ENCODE data around the gene LMNTD1.

The LMNTD1 gene

DNA sequence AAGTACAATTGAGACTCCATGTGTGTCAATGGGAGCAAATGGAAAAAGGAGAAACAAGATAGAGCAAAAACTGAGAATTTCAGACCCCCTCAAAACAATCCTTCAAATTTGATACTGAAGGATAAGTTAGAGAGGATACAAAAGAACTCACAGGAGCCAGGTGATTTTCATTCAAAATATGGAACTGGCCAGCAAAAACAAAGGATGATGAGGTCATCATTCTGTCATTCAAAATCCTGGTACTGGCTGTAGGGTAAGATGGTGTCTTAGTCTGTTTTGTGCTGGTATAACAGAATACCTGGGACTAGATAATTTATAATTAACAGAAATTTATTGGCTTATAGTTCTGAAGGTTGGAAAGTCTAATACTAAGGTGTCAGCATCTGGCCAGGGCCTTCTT is 80.6 kb downstream of the LMNTD1 start:
- Histone ChIP-seq H3K9me3 (ENCODE audit: control insufficient read depth in 5 of 5, low read length in 5 of 5) (no peaks in the 10 kb centered on the region), H3K27me3 (ENCODE audit: control insufficient read depth in 5 of 5, insufficient read depth in 4 of 5, low read length in 5 of 5) (no peaks in the 10 kb centered on the region), H3K4me3 (ENCODE audit: low read depth in 1 of 5, low read length in 5 of 5) (no peak overlapping the region)

DNA sequence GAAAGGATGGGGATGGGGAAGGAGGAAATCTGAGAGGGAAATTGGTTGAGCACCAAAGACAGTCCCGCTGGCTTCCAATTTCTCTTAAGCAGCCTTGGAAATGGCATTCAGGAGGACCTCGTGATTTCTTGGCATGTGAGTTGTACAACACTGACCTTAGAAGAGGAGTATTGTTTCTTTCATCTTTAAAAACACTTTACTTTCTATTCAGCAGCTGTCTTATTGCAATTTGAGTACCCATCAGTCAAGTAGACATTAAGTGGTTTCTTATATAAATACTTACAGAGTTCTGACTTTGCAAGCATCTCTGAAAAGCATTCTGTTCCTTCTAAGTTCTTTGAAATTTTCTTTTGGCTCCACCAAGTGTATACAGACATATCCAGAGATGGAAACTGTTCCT is 83.2 kb downstream of the LMNTD1 start:
- no peaks in the 10 kb centered on the region for H3K4me1 ChIP-seq (ENCODE audit: control insufficient read depth in 5 of 5, insufficient read depth in 5 of 5, low read length in 5 of 5)
- no peaks in the 10 kb centered on the region for H3K27me3 ChIP-seq (ENCODE audit: control insufficient read depth in 5 of 5, insufficient read depth in 4 of 5, low read length in 5 of 5)
- no peak overlapping the region for H3K27ac ChIP-seq (ENCODE audit: low read depth, low read length)
- no peak overlapping the region for H3K4me3 ChIP-seq (ENCODE audit: low read depth in 1 of 5, low read length in 5 of 5)
- H3K9me3 ChIP-seq (ENCODE audit: control insufficient read depth in 5 of 5, low read length in 5 of 5) = no peaks in the 10 kb centered on the region
- no peak overlapping the region for H3K9ac ChIP-seq (ENCODE audit: low read length in 5 of 5)
- no peaks in the 10 kb centered on the region for H3K36me3 ChIP-seq (ENCODE audit: control insufficient read depth in 5 of 5, insufficient read depth in 5 of 5, low read length in 5 of 5)

More for the DNA sequence above, 80.6 kb downstream of the LMNTD1 start:
- no peaks in the 10 kb centered on the region for H3K4me1 ChIP-seq (ENCODE audit: control insufficient read depth in 5 of 5, insufficient read depth in 5 of 5, low read length in 5 of 5)
- H3K9ac ChIP-seq (ENCODE audit: low read length in 5 of 5) = no peak overlapping the region
- no peaks in the 10 kb centered on the region for H3K36me3 ChIP-seq (ENCODE audit: control insufficient read depth in 5 of 5, insufficient read depth in 5 of 5, low read length in 5 of 5)
- no peak overlapping the region for H3K27ac ChIP-seq (ENCODE audit: low read depth, low read length)

DNA sequence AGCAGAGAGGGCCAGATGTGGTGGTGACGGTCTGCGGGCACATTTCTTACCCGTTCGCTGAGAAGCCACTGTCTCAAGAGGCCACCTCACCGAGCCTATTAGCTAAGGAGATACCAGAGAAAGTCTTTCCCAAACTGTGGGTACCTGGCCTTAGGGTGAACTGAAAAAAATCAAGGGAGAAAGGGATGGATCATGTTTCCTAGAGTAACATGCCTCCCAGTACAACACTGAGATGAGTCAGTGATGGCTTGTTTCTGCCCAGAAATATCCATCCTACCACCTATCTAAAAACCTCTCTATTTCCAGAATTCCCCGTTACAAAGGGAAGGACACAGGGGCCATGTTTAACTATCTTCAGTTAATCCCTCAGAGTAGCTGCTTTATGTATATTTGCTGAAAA is 83.7 kb downstream of the LMNTD1 start:
- no peaks in the 10 kb centered on the region for H3K27me3 ChIP-seq (ENCODE audit: control insufficient read depth in 5 of 5, insufficient read depth in 4 of 5, low read length in 5 of 5)
- no peaks in the 10 kb centered on the region for H3K9me3 ChIP-seq (ENCODE audit: control insufficient read depth in 5 of 5, low read length in 5 of 5)
- H3K9ac ChIP-seq (ENCODE audit: low read length in 5 of 5) = no peak overlapping the region
- no peak overlapping the region for H3K4me3 ChIP-seq (ENCODE audit: low read depth in 1 of 5, low read length in 5 of 5)
- H3K4me1 ChIP-seq (ENCODE audit: control insufficient read depth in 5 of 5, insufficient read depth in 5 of 5, low read length in 5 of 5) = no peaks in the 10 kb centered on the region
- no peak overlapping the region for H3K27ac ChIP-seq (ENCODE audit: low read depth, low read length)
- H3K36me3 ChIP-seq (ENCODE audit: control insufficient read depth in 5 of 5, insufficient read depth in 5 of 5, low read length in 5 of 5) = no peaks in the 10 kb centered on the region

DNA sequence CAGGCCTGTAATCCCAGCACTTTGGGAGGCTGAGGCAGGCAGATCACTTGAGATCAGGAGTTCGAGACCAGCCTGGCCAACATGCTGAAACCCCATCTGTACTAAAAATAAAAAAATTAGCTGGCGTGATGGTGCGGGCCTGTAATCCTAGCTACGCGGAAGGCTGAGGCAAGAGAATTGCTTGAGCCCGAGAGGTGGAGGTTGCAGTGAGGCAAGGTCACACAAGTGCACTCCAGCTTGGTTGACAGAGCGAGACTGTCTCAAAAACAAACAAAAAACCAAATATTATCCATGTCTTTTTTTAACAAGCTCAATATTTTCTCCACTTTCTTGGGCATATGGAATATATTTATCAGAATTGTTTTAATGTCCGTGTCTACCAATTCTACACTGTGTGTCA is 89.6 kb downstream of the LMNTD1 start:
- H3K27me3 ChIP-seq (ENCODE audit: control insufficient read depth in 5 of 5, insufficient read depth in 4 of 5, low read length in 5 of 5) = no peaks in the 10 kb centered on the region
- H3K4me3 ChIP-seq (ENCODE audit: low read depth in 1 of 5, low read length in 5 of 5) = no peak overlapping the region
- no peak overlapping the region for H3K9ac ChIP-seq (ENCODE audit: low read length in 5 of 5)
- no peaks in the 10 kb centered on the region for H3K4me1 ChIP-seq (ENCODE audit: control insufficient read depth in 5 of 5, insufficient read depth in 5 of 5, low read length in 5 of 5)
- no peaks in the 10 kb centered on the region for H3K36me3 ChIP-seq (ENCODE audit: control insufficient read depth in 5 of 5, insufficient read depth in 5 of 5, low read length in 5 of 5)
- peaks cover 0 to 6% (median 0%) of the 10 kb centered on the region in 5 donors for H3K9me3 ChIP-seq (ENCODE audit: control insufficient read depth in 5 of 5, low read length in 5 of 5)
- H3K27ac ChIP-seq (ENCODE audit: low read depth, low read length) = no peak overlapping the region

DNA sequence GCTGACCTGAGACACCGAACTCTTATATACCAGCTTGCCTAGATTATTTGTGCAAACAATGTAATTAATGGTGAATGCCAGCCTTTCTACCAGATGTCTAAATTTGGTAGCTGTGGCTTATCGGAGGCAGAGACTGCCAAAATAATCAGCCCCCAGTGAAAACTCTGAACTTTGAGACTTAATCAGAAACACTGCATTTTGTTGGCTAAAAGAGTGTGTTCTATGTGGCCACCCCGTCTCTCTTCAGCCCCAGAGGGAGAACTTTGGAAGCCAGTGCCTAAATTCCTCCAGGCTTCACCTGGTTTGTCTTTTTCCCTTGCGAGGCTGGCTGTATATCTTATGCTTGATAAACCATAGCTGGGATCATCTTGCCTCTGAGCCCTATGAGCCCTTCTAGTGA is 90.1 kb downstream of the LMNTD1 start:
- Histone ChIP-seq H3K9me3 (ENCODE audit: control insufficient read depth in 5 of 5, low read length in 5 of 5) (peaks cover 0 to 6% (median 0%) of the 10 kb centered on the region in 5 donors), H3K9ac (ENCODE audit: low read length in 5 of 5) (no peak overlapping the region), H3K4me1 (ENCODE audit: control insufficient read depth in 5 of 5, insufficient read depth in 5 of 5, low read length in 5 of 5) (peaks cover 0 to 3% (median 0%) of the 10 kb centered on the region in 5 donors), H3K27ac (ENCODE audit: low read depth, low read length) (no peak overlapping the region), H3K4me3 (ENCODE audit: low read depth in 1 of 5, low read length in 5 of 5) (no peak overlapping the region), H3K36me3 (ENCODE audit: control insufficient read depth in 5 of 5, insufficient read depth in 5 of 5, low read length in 5 of 5) (no peaks in the 10 kb centered on the region), H3K27me3 (ENCODE audit: control insufficient read depth in 5 of 5, insufficient read depth in 4 of 5, low read length in 5 of 5) (no peaks in the 10 kb centered on the region)

DNA sequence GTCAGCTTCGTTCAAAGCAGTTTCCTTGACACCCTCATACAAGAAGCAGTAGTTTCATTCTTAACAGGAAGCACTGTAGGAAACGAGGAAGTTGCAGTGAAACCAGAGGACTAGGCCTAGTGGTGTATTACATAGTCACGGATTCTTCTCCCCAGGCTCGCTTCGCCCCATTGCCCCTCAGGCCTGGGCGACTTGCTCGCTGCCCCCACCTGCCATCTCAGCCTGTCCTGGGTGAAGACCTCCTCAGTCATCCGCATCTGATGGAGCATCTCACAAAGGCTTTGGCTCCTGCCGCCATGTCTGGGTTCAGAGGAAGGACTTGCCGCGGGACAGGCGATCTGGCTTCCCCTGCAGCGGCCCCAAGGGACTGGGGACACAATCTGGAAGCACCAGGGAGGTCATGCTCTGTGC is 93.5 kb downstream of the LMNTD1 start:
- no peaks in the 10 kb centered on the region for H3K27me3 ChIP-seq (ENCODE audit: control insufficient read depth in 5 of 5, insufficient read depth in 4 of 5, low read length in 5 of 5)
- H3K36me3 ChIP-seq (ENCODE audit: control insufficient read depth in 5 of 5, insufficient read depth in 5 of 5, low read length in 5 of 5) = no peaks in the 10 kb centered on the region
- H3K9me3 ChIP-seq (ENCODE audit: control insufficient read depth in 5 of 5, low read length in 5 of 5) = peaks cover 0 to 10% (median 2%) of the 10 kb centered on the region in 5 donors
- no peak overlapping the region for H3K27ac ChIP-seq (ENCODE audit: low read depth, low read length)
- no peak overlapping the region for H3K9ac ChIP-seq (ENCODE audit: low read length in 5 of 5)
- no peak overlapping the region for H3K4me3 ChIP-seq (ENCODE audit: low read depth in 1 of 5, low read length in 5 of 5)
- peaks cover 0 to 3% (median 0%) of the 10 kb centered on the region in 5 donors for H3K4me1 ChIP-seq (ENCODE audit: control insufficient read depth in 5 of 5, insufficient read depth in 5 of 5, low read length in 5 of 5)

DNA sequence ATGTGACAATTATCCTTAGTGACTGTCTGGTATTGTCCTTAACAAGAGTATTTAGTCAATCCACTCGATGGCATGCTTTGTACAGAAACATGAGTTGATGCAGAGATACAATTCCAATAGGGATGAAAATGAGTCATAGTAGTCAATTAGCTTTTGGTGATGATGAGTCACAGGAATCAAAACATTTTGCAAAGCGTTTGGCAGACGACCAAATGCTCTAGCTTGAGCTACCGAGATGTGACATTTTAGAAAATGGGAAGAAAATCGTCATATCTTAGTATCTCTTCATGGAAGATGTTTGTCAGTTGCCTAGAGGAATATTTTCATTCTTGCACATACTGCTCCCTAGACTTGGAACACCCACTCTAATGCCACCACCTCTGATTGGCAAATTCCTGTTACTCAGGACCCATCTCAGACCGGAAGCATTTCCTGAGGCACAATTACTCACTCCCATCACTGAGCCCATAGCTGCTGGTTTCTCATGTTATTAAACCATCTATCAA is 95.0 kb downstream of the LMNTD1 start:
- H3K27me3 ChIP-seq (ENCODE audit: control insufficient read depth in 5 of 5, insufficient read depth in 4 of 5, low read length in 5 of 5) = no peaks in the 10 kb centered on the region
- no peak overlapping the region for H3K9ac ChIP-seq (ENCODE audit: low read length in 5 of 5)
- H3K27ac ChIP-seq (ENCODE audit: low read depth, low read length) = no peak overlapping the region
- H3K9me3 ChIP-seq (ENCODE audit: control insufficient read depth in 5 of 5, low read length in 5 of 5) = peaks cover 0 to 8% (median 2%) of the 10 kb centered on the region in 5 donors
- H3K4me3 ChIP-seq (ENCODE audit: low read depth in 1 of 5, low read length in 5 of 5) = no peak overlapping the region
- H3K36me3 ChIP-seq (ENCODE audit: control insufficient read depth in 5 of 5, insufficient read depth in 5 of 5, low read length in 5 of 5) = no peaks in the 10 kb centered on the region
- peaks cover 0 to 3% (median 0%) of the 10 kb centered on the region in 5 donors for H3K4me1 ChIP-seq (ENCODE audit: control insufficient read depth in 5 of 5, insufficient read depth in 5 of 5, low read length in 5 of 5)

DNA sequence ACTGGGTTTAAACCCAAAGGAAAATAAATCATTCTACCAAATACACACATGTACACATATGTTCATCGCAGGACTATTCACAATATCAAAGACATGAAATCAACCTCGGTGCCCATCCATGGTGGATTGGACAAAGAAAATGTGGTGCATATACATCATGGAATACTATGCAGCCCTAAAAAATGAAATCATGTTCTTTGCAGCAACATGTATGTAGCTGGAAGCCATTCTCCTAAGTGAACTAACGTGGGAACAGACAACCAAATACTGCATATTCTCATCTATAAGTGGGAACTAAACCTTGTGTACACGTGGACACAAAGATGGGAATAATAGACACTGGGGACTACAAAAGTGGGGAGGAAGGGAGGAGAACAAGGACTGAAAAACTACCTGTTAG is 96.6 kb downstream of the LMNTD1 start:
- no peak overlapping the region for H3K9ac ChIP-seq (ENCODE audit: low read length in 5 of 5)
- H3K36me3 ChIP-seq (ENCODE audit: control insufficient read depth in 5 of 5, insufficient read depth in 5 of 5, low read length in 5 of 5) = no peaks in the 10 kb centered on the region
- H3K4me1 ChIP-seq (ENCODE audit: control insufficient read depth in 5 of 5, insufficient read depth in 5 of 5, low read length in 5 of 5) = peaks cover 0 to 3% (median 0%) of the 10 kb centered on the region in 5 donors
- no peak overlapping the region for H3K27ac ChIP-seq (ENCODE audit: low read depth, low read length)
- H3K4me3 ChIP-seq (ENCODE audit: low read depth in 1 of 5, low read length in 5 of 5) = no peak overlapping the region
- H3K9me3 ChIP-seq (ENCODE audit: control insufficient read depth in 5 of 5, low read length in 5 of 5) = peaks cover 0 to 4% (median 2%) of the 10 kb centered on the region in 5 donors
- H3K27me3 ChIP-seq (ENCODE audit: control insufficient read depth in 5 of 5, insufficient read depth in 4 of 5, low read length in 5 of 5) = peaks cover 0 to 4% (median 0%) of the 10 kb centered on the region in 5 donors

DNA sequence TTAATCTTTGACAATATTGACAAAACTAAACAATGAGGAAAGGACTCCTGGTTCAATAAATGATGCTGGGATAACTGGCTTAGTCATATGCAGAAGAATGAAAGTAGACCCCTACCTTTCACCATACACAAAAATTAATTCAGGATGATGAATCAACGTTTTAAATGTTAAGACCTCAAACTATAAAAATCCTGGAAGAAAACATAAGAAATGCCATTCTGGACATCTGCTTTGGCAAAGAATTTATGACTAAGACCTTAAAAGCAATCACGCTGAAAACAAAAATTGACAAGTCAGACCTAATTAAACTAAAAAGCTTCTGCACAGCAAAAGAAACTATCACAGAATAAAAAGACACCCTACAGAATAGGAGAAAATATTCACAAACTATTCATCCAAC is 97.4 kb downstream of the LMNTD1 start:
- no peaks in the 10 kb centered on the region for H3K36me3 ChIP-seq (ENCODE audit: control insufficient read depth in 5 of 5, insufficient read depth in 5 of 5, low read length in 5 of 5)
- H3K27me3 ChIP-seq (ENCODE audit: control insufficient read depth in 5 of 5, insufficient read depth in 4 of 5, low read length in 5 of 5) = peaks cover 0 to 4% (median 0%) of the 10 kb centered on the region in 5 donors

DNA sequence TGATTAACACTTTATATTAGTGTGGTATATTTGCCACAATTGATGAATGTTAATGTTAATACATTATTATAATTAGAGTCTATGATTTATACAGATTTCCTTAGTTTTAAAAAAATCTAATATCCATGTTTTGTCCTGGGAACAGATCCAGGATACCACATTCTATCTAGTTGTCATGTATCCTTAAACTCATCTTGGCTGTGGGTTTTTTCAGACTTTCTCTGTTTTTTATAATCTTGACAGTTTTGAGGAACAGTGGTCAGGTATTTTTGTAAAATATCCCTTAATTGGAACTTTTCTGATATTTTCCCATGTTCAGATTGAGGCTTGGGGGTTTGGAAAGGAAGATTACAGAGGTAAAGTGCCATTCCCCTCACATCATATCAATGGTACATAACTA is 104.1 kb downstream of the LMNTD1 start:
- Histone ChIP-seq H3K9me3 (ENCODE audit: control insufficient read depth in 5 of 5, low read length in 5 of 5) (no peaks in the 10 kb centered on the region), H3K4me1 (ENCODE audit: control insufficient read depth in 5 of 5, insufficient read depth in 5 of 5, low read length in 5 of 5) (no peaks in the 10 kb centered on the region), H3K27ac (ENCODE audit: low read depth, low read length) (no peak overlapping the region), H3K9ac (ENCODE audit: low read length in 5 of 5) (no peak overlapping the region), H3K27me3 (ENCODE audit: control insufficient read depth in 5 of 5, insufficient read depth in 4 of 5, low read length in 5 of 5) (peaks cover 0 to 4% (median 0%) of the 10 kb centered on the region in 5 donors), H3K36me3 (ENCODE audit: control insufficient read depth in 5 of 5, insufficient read depth in 5 of 5, low read length in 5 of 5) (no peaks in the 10 kb centered on the region), H3K4me3 (ENCODE audit: low read depth in 1 of 5, low read length in 5 of 5) (no peak overlapping the region)

More for the DNA sequence above, 97.4 kb downstream of the LMNTD1 start:
- H3K9me3 ChIP-seq (ENCODE audit: control insufficient read depth in 5 of 5, low read length in 5 of 5) = peaks cover 0 to 4% (median 2%) of the 10 kb centered on the region in 5 donors
- H3K9ac ChIP-seq (ENCODE audit: low read length in 5 of 5) = no peak overlapping the region
- H3K4me1 ChIP-seq (ENCODE audit: control insufficient read depth in 5 of 5, insufficient read depth in 5 of 5, low read length in 5 of 5) = peaks cover 0 to 3% (median 0%) of the 10 kb centered on the region in 5 donors
- H3K4me3 ChIP-seq (ENCODE audit: low read depth in 1 of 5, low read length in 5 of 5) = no peak overlapping the region
- no peak overlapping the region for H3K27ac ChIP-seq (ENCODE audit: low read depth, low read length)
